Prostate gland (tissue), 2 donors: Measurements from ENCODE around the gene NTN1.
"Not testable (repeated sequence)": the region's sequence is repeated elsewhere in the genome, so short reads cannot be mapped to it uniquely, and the experiment has no call there.

ENCODE experiments used
- POLR2A ChIP-seq: fragments of 450-650 bp; IDR thresholded peaks from one replicate; pipeline ENCODE4 v1.6.1; 2016; ENCODE audit warnings: antibody characterized with exemption, mild to moderate bottlenecking
- POLR2AphosphoS5 ChIP-seq: sonication (generic); formaldehyde crosslinking; IDR thresholded peaks from one replicate; pipeline ENCODE4 v1.6.1; 2017; ENCODE audit warnings: antibody characterized with exemption
- TF ChIP-seq, protein P1 (sequence below), 4 experiments: fragments of 200-600 bp in 2 of 4; fragments of 450-650 bp in 2 of 4; sonication (generic) in 2 of 4; IDR thresholded peaks; 1 replicate in 3 of 4; 2 replicates in 1 of 4; pipeline ENCODE4 v1.5.1; 2016 to 2019; ENCODE audit warnings: antibody characterized with exemption in 4 of 4, mild to moderate bottlenecking in 2 of 4, moderate library complexity in 2 of 4

DNA sequence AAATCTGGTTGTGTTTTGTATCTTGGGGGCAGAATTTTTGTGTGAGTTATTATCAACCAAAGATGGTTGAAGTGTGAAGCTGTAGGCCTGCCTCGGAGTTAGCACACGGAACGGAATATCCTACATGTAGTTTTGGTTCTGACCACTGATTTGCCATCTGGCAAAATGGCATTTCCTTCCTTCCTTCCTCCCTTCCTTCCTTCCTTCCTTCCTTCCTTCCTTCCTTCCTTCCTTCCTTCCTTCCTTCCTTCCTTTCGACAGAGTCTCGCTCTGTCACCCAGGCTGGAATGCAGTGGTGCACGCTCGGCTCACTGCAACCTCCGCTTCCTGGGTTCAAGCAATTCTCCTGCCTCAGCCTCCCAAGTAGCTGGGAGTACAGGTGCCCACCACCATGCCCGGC, 85.0 kb downstream of the NTN1 start:
- TF ChIP-seq, protein P1, sequence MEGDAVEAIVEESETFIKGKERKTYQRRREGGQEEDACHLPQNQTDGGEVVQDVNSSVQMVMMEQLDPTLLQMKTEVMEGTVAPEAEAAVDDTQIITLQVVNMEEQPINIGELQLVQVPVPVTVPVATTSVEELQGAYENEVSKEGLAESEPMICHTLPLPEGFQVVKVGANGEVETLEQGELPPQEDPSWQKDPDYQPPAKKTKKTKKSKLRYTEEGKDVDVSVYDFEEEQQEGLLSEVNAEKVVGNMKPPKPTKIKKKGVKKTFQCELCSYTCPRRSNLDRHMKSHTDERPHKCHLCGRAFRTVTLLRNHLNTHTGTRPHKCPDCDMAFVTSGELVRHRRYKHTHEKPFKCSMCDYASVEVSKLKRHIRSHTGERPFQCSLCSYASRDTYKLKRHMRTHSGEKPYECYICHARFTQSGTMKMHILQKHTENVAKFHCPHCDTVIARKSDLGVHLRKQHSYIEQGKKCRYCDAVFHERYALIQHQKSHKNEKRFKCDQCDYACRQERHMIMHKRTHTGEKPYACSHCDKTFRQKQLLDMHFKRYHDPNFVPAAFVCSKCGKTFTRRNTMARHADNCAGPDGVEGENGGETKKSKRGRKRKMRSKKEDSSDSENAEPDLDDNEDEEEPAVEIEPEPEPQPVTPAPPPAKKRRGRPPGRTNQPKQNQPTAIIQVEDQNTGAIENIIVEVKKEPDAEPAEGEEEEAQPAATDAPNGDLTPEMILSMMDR (IDR thresholded peaks at IDR 0.05), result not testable (repeated sequence)
- not testable (repeated sequence) for TF ChIP-seq POLR2A, POLR2AphosphoS5
